DND-41 (cell line): ENCODE data around the gene AP2B1.

Experiments
- ATAC-seq: fragments of 200-7000 bp; cut with Tn5 transposase; 3 replicates; pipeline ENCODE4 v1.9.1; 2021; ENCODE audit warnings: low read depth; ENCODE audit not compliant: insufficient read depth
- DNase-seq: peaks from one replicate; pipeline ENCODE4 v3.0.0-alpha.2; 2020
- H2AFZ ChIP-seq: 2 replicates; pipeline ENCODE4 v1.6.0; 2012; ENCODE audit warnings: low read depth, low read length
- H3K27ac ChIP-seq: 2 replicates; pipeline ENCODE4 v1.5.1; 2012; ENCODE audit warnings: low read length, inconsistent platforms
- H3K27me3 ChIP-seq: fragments of 200-600 bp; sonication (generic); 2 replicates; pipeline ENCODE4 v1.6.0; 2012; ENCODE audit warnings: low read length, mild to moderate bottlenecking, inconsistent platforms; ENCODE audit not compliant: insufficient read depth, poor library complexity
- H3K36me3 ChIP-seq: 2 replicates; pipeline ENCODE4 v1.5.1; 2012; ENCODE audit warnings: low read length, inconsistent platforms; ENCODE audit not compliant: insufficient read depth
- H3K4me1 ChIP-seq: 2 replicates; pipeline ENCODE4 v1.5.1; 2012; ENCODE audit warnings: mild to moderate bottlenecking, low read length; ENCODE audit not compliant: insufficient read depth
- H3K4me2 ChIP-seq: 2 replicates; pipeline ENCODE4 v1.6.0; 2012; ENCODE audit warnings: mild to moderate bottlenecking, moderate library complexity, low read length, inconsistent platforms; ENCODE audit not compliant: insufficient read depth
- H3K4me3 ChIP-seq, 2 experiments: fragments of 200-600 bp in 1 of 2; shearing (Covaris generic) in 1 of 2; 2 replicates each; pipeline ENCODE4 v1.5.1; 2012 to 2016; ENCODE audit warnings: inconsistent platforms in 2 of 2, low read length in 2 of 2, mild to moderate bottlenecking in 2 of 2, low read depth in 1 of 2, moderate library complexity in 1 of 2
- H3K79me2 ChIP-seq: 2 replicates; pipeline ENCODE4 v1.6.0; 2012; ENCODE audit warnings: low read length, inconsistent platforms; ENCODE audit not compliant: insufficient read depth
- H3K9ac ChIP-seq: 2 replicates; pipeline ENCODE4 v1.6.0; 2012; ENCODE audit warnings: low read depth, mild to moderate bottlenecking, inconsistent platforms, low read length, moderate library complexity
- H3K9me3 ChIP-seq: 2 replicates; pipeline ENCODE4 v1.5.1; 2012; ENCODE audit warnings: low read length, moderate library complexity, mild to moderate bottlenecking, inconsistent platforms; ENCODE audit not compliant: insufficient read depth, severe bottlenecking
- H4K20me1 ChIP-seq: 2 replicates; pipeline ENCODE4 v1.6.0; 2012; ENCODE audit warnings: low read length; ENCODE audit not compliant: insufficient read depth
- CTCF ChIP-seq: IDR thresholded peaks from 2 replicates; pipeline ENCODE4 v1.5.1; 2012; ENCODE audit warnings: borderline replicate concordance, low read length, moderate library complexity, mild to moderate bottlenecking; ENCODE audit not compliant: poor library complexity, severe bottlenecking; ENCODE audit errors: extremely low read depth
- EZH2 ChIP-seq: IDR thresholded peaks from 3 replicates; pipeline ENCODE4 v1.6.1; 2012; ENCODE audit warnings: borderline replicate concordance, low read depth, mild to moderate bottlenecking, moderate library complexity, low read length, inconsistent platforms; ENCODE audit not compliant: severe bottlenecking

Gene AP2B1

GRCh38 chr17:35709874-35710273 lies 122.8 kb downstream of the AP2B1 start:
- Histone ChIP-seq H3K4me1 (no peaks in the 10 kb centered on the region), H3K36me3 (peaks cover 52% of the 10 kb centered on the region), H3K9me3 (no peaks in the 10 kb centered on the region), H3K4me2 (no peak overlapping the region), H4K20me1 (no peaks in the 10 kb centered on the region), H2AFZ (no peak overlapping the region), H3K27me3 (no peaks in the 10 kb centered on the region), H3K27ac (no peak overlapping the region), H3K4me3 (no peak overlapping the region), H3K9ac (no peak overlapping the region), H3K79me2 (no peaks in the 10 kb centered on the region)
- DNase-seq (no peak), ATAC-seq (no peak)
- TF ChIP-seq EZH2 (no peak), CTCF (no peak)

GRCh38 chr17:35710950-35711349 lies 123.8 kb downstream of the AP2B1 start:
- Histone ChIP-seq H3K27me3 (no peaks in the 10 kb centered on the region), H3K36me3 (peaks cover 60% of the 10 kb centered on the region), H4K20me1 (no peaks in the 10 kb centered on the region), H3K4me3 (no peak overlapping the region), H2AFZ (no peak overlapping the region), H3K9ac (no peak overlapping the region), H3K27ac (no peak overlapping the region), H3K4me1 (no peaks in the 10 kb centered on the region), H3K9me3 (no peaks in the 10 kb centered on the region), H3K79me2 (no peaks in the 10 kb centered on the region), H3K4me2 (no peak overlapping the region)
- ATAC-seq (no peak), DNase-seq (no peak)
- no peak for TF ChIP-seq EZH2
- no peak for TF ChIP-seq CTCF

- Histone ChIP-seq H2AFZ (no peak overlapping the region), H3K79me2 (no peaks in the 10 kb centered on the region), H3K9ac (no peak overlapping the region), H3K27me3 (no peaks in the 10 kb centered on the region), H3K9me3 (no peaks in the 10 kb centered on the region), H3K36me3 (peaks cover 72% of the 10 kb centered on the region), H3K4me2 (no peak overlapping the region), H4K20me1 (no peaks in the 10 kb centered on the region), H3K27ac (no peak overlapping the region), H3K4me3 (no peak overlapping the region), H3K4me1 (no peaks in the 10 kb centered on the region)
- ATAC-seq (no peak), DNase-seq (no peak)
- no peak for TF ChIP-seq EZH2
Measured at GRCh38 chr17:35713069-35713728, 126.1 kb downstream of the AP2B1 start.

- Histone ChIP-seq H3K9ac (no peak overlapping the region), H3K4me2 (no peak overlapping the region), H3K27me3 (no peaks in the 10 kb centered on the region), H3K79me2 (no peaks in the 10 kb centered on the region), H2AFZ (no peak overlapping the region), H3K4me1 (no peaks in the 10 kb centered on the region), H3K4me3 (no peak overlapping the region), H4K20me1 (no peaks in the 10 kb centered on the region), H3K27ac (no peak overlapping the region), H3K9me3 (no peaks in the 10 kb centered on the region), H3K36me3 (peaks cover 70% of the 10 kb centered on the region)
- TF ChIP-seq EZH2 (no peak), CTCF (no peak)
- ATAC-seq (no peak), DNase-seq (no peak)
Measured at GRCh38 chr17:35714988-35715387, 127.9 kb downstream of the AP2B1 start.
